Measurements from ENCODE around the gene LRP4. TPM values are rescaled to one million over a fixed set of nuclear protein-coding genes. Genes with fewer than 3 reads are reported as not detected.

Gene LRP4
- total and polyA plus RNA-seq, 2 of the 4 experiments (the other 2 are of a cell fraction), result 4.1 to 5.8 TPM

DNA sequence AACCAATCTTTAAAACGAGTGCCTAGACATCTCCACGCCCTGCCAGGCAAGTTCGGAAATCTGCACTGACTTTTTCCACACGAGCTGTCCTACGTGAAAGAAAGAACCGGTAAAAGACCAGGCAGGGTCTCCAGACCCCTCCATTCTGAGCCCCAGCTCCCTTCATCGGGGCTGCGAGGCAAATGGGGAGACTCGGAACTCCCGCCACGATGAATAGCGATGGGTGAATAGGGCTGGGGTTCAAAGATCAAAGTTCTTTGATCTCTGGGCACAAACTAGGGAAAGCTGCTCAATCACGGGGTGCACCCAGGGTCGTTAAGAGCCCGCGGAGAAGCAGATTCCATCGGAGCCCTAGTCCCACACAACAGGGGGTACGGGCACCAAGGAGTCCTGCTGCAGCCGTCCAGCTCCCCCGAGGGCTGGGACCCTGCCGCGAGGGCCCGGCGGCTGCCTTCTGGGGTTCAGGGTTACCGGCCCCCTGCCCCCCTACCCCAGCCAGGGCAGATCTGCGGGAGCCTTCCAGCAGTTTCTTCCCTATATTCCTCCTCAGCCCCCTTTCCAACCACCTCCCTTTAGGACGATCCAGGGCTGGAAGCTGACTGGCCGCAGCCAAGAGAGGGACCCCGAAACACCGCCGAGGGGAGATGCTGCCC lies 1.1 kb downstream of the LRP4 start:
- H3K9me3 ChIP-seq (ENCODE audit: control insufficient read depth, insufficient read depth, low read length), result no peaks in the 10 kb centered on the region
- H4K20me1 ChIP-seq (ENCODE audit: insufficient read depth, low read length), result peaks cover 8% of the 10 kb centered on the region; the same call in 1 of the 2 replicates
- H2BK15ac ChIP-seq (ENCODE audit: low read depth, low read length), result no peak overlapping the region
- peak overlapping the region; percentile 91 for H3K4me2 ChIP-seq (ENCODE audit: low read depth, low read length)
- H2AFZ ChIP-seq (replicated peaks; ENCODE audit: low read length, poor library complexity), result peak overlapping the region; percentile 60
- peak overlapping the region; percentile 94 for H3K23ac ChIP-seq (ENCODE audit: low read depth, low read length)
- peak overlapping the region; percentile 84 for H2AK9ac ChIP-seq (replicated peaks; ENCODE audit: low read depth, low read length, poor library complexity)
- no peaks in the 10 kb centered on the region for H3K27me3 ChIP-seq (ENCODE audit: control insufficient read depth, insufficient read depth, low read length)
- H3K36me3 ChIP-seq (ENCODE audit: control insufficient read depth, insufficient read depth, low read length), result no peaks in the 10 kb centered on the region
- no peak for ATAC-seq (ENCODE audit: low read depth)
- H4K5ac ChIP-seq (ENCODE audit: low read depth, low read length), result no peak overlapping the region
- H3K9me1 ChIP-seq (ENCODE audit: insufficient read depth, low read length), result peaks cover 12% of the 10 kb centered on the region
- no peak overlapping the region for H3K27ac ChIP-seq (ENCODE audit: insufficient read depth, low read length)
- ChIA-PET CTCF (interaction anchor here (0.6 to 2.1 kb wide), 8 partner anchors 10 to 244 kb away, joined by 3 to 18 read pairs (median 4); no protein-coding TSS in a partner anchor), POLR2A (ENCODE audit: unreplicated experiment) (interaction anchor here (0.6 to 0.7 kb wide), 2 partner anchors 132 to 842 kb away, joined by 3 to 5 read pairs; no protein-coding TSS in a partner anchor)
- peak overlapping the region in 1 of 2 experiments; percentile 29; a peak in 1 of 4 replicates for H4K8ac ChIP-seq (ENCODE audit: low read depth in 2 of 2, low read length in 2 of 2)
- intact Hi-C loops (cut with micrococcal nuclease), result no loop called here
- 0 out of 2 replicates have a peak overlapping the region, but pooled peaks have one; percentile 13 for H3K18ac ChIP-seq (ENCODE audit: low read depth, low read length)
- peak overlapping the region; percentile 34; the same call in 1 of the 2 replicates for H3K4ac ChIP-seq (ENCODE audit: low read depth, low read length)
- TF ChIP-seq, protein P1, sequence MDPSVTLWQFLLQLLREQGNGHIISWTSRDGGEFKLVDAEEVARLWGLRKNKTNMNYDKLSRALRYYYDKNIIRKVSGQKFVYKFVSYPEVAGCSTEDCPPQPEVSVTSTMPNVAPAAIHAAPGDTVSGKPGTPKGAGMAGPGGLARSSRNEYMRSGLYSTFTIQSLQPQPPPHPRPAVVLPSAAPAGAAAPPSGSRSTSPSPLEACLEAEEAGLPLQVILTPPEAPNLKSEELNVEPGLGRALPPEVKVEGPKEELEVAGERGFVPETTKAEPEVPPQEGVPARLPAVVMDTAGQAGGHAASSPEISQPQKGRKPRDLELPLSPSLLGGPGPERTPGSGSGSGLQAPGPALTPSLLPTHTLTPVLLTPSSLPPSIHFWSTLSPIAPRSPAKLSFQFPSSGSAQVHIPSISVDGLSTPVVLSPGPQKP (IDR thresholded peaks at IDR 0.05; ENCODE audit: borderline replicate concordance, low read depth, low read length), result no peak
- TF ChIP-seq POLR2A (IDR thresholded peaks at IDR 0.05; ENCODE audit: low read depth, low read length), result no peak
- no peak for TF ChIP-seq MXI1 (IDR thresholded peaks at IDR 0.05; ENCODE audit: borderline replicate concordance, low read depth, low read length)
- TF ChIP-seq, protein P2, sequence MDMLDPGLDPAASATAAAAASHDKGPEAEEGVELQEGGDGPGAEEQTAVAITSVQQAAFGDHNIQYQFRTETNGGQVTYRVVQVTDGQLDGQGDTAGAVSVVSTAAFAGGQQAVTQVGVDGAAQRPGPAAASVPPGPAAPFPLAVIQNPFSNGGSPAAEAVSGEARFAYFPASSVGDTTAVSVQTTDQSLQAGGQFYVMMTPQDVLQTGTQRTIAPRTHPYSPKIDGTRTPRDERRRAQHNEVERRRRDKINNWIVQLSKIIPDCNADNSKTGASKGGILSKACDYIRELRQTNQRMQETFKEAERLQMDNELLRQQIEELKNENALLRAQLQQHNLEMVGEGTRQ (IDR thresholded peaks at IDR 0.05; ENCODE audit: low read depth, low read length), result no peak
- TF ChIP-seq BHLHE40 (IDR thresholded peaks at IDR 0.05; ENCODE audit: low read depth, low read length), result no peak
- no peak for TF ChIP-seq CHD1 (IDR thresholded peaks at IDR 0.05; ENCODE audit: low read depth, low read length)
- no peak for TF ChIP-seq RCOR1 (IDR thresholded peaks at IDR 0.05; ENCODE audit: insufficient replicate concordance, low read length)
- TF ChIP-seq MAFK (IDR thresholded peaks at IDR 0.05; ENCODE audit: low read depth, low read length), result no peak
- no peak for TF ChIP-seq RFX5 (IDR thresholded peaks at IDR 0.05; ENCODE audit: low read depth, low read length)
- TF ChIP-seq MAZ (IDR thresholded peaks at IDR 0.05; ENCODE audit: borderline replicate concordance, low read depth, low read length), result no peak
- no peak overlapping the region for H2BK20ac ChIP-seq (ENCODE audit: low read depth, low read length)
- no peak overlapping the region for H2BK5ac ChIP-seq (ENCODE audit: low read depth, low read length, poor library complexity, severe bottlenecking)
- DNase-seq, result no peak
- H2BK120ac ChIP-seq (ENCODE audit: low read depth, low read length), result peak overlapping the region; percentile 57
- H3K9ac ChIP-seq (ENCODE audit: low read depth, low read length), result peak overlapping the region; percentile 24
- peak overlapping the region; percentile 59 for H3K4me3 ChIP-seq (ENCODE audit: insufficient read depth, low read depth, low read length)
- in situ Hi-C loops (cut with MboI; ENCODE audit: low sequenced_read_pairs), result loop anchor here (10.0 kb wide), 1 partner anchor 238 kb away; no protein-coding TSS in a partner anchor
- no peak overlapping the region for H3K56ac ChIP-seq (ENCODE audit: extremely low read depth, insufficient read depth, low read length)
- no peak overlapping the region for H4K91ac ChIP-seq (ENCODE audit: insufficient read depth, low read depth, low read length)
- 4% methylated on average over 9 of the region's 31 CpGs; no CpG with 5 or more reads in 1 of the 2 experiments for WGBS, 2 experiments (ENCODE audit: extremely low coverage in 2 of 2, insufficient read length in 1 of 2)
- dilution Hi-C loops (cut with HindIII; ENCODE audit: low sequenced_read_pairs, unreplicated experiment), result no loop called here
- peak overlapping the region; percentile 56; the same call in 1 of the 2 replicates for H3K14ac ChIP-seq (replicated peaks; ENCODE audit: low read depth, low read length)
- H3K4me1 ChIP-seq (ENCODE audit: control insufficient read depth, insufficient read depth, low read length), result peaks cover 13% of the 10 kb centered on the region
- H3K79me1 ChIP-seq (ENCODE audit: low read depth in 1 of 2, low read length in 2 of 2), result peaks cover 0 to 11% of the 10 kb centered on the region in 2 experiments; a peak in 3 of 4 replicates
- no TSS peak for BruUV-seq (replicated peaks)
- H2AK5ac ChIP-seq (ENCODE audit: low read depth, low read length), result no peak overlapping the region
